IPS DF 6.9 (cell line): ENCODE measurements around the gene RRP9.

Experiments
- DNase-seq: peaks from one replicate; pipeline ENCODE4 v3.0.0-alpha.2; 2013; ENCODE audit warnings: low read depth, low spot score
- H3K27ac ChIP-seq: one replicate; pipeline ENCODE4 v1.5.1; 2013; ENCODE audit warnings: low read length, control low read depth
- H3K27me3 ChIP-seq: 2 replicates; pipeline ENCODE4 v1.6.1; 2013; ENCODE audit warnings: mild to moderate bottlenecking, low read length; ENCODE audit not compliant: control insufficient read depth, insufficient read depth
- H3K36me3 ChIP-seq: 2 replicates; pipeline ENCODE4 v1.6.1; 2013; ENCODE audit warnings: low read length; ENCODE audit not compliant: control insufficient read depth, insufficient read depth
- H3K4me1 ChIP-seq: 2 replicates; pipeline ENCODE4 v1.6.1; 2013; ENCODE audit warnings: low read length; ENCODE audit not compliant: control insufficient read depth, insufficient read depth
- H3K4me3 ChIP-seq: 2 replicates; pipeline ENCODE4 v1.5.1; 2013; ENCODE audit warnings: mild to moderate bottlenecking, low read length
- H3K9me3 ChIP-seq: 2 replicates; pipeline ENCODE4 v1.6.1; 2013; ENCODE audit warnings: low read length, inconsistent platforms; ENCODE audit not compliant: control insufficient read depth, insufficient read depth
- WGBS: extraction: QIAGEN DNeasy Blood & Tissue Kit; methylation state at CpG from one replicate; pipeline ENCODE4 v1.1.7; 2013; ENCODE audit warnings: mixed read lengths, missing lambda C conversion rate; ENCODE audit not compliant: insufficient read length, insufficient coverage; 5-methylcytosine and 5-hydroxymethylcytosine counted together

RRP9 gene

DNA sequence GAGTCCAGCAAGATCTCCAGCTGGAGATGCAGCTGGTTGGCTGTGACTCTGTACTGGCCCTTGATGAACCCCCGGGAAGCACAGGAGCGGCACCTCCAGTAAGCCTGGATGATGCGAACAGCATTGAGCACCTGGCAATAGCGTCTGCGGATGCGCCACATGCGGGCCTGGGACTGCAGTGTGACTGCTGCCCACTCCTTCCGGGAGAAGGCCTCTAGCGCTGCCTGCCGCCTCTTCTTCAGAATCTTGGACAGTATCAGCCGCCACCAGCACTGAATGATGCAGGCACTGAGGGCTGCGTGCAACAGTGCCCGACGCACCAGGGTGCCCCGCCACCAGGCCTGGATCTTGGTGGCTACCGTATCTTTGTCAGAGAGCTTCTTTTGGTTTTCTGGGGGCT is 46.8 kb downstream of the RRP9 start:
- no CpG with 5 or more reads among the region's 16 CpGs for WGBS

DNA sequence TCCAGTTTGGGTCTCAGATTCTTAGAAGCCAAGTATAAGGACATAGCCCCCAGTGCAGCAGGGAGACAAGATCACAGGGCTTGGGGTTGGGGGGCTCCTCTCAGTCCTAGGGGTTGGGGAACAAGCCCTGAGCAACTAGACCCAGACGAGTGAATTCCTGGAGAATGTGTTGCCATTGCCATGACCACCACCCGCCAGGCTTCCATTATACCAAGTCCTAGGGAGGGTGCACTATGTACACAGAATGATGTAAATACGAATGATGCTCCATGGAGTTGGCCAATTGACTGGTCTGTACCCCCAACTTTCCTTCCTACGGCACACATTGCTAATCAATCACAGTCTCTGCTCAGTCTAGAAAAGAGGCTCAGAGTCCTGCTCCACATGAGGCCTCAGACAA is 47.3 kb downstream of the RRP9 start:
- H3K9me3 ChIP-seq = no peaks in the 10 kb centered on the region
- no peaks in the 10 kb centered on the region for H3K4me1 ChIP-seq
- no peak overlapping the region for H3K27ac ChIP-seq
- no CpG with 5 or more reads among the region's 4 CpGs for WGBS
- DNase-seq = no peak
- no peaks in the 10 kb centered on the region for H3K36me3 ChIP-seq
- H3K27me3 ChIP-seq = no peaks in the 10 kb centered on the region
- H3K4me3 ChIP-seq = no peak overlapping the region

More for the DNA sequence above, 46.8 kb downstream of the RRP9 start:
- Histone ChIP-seq H3K4me3 (no peak overlapping the region), H3K27ac (no peak overlapping the region), H3K27me3 (no peaks in the 10 kb centered on the region), H3K4me1 (no peaks in the 10 kb centered on the region), H3K36me3 (no peaks in the 10 kb centered on the region), H3K9me3 (no peaks in the 10 kb centered on the region)
- no peak for DNase-seq

DNA sequence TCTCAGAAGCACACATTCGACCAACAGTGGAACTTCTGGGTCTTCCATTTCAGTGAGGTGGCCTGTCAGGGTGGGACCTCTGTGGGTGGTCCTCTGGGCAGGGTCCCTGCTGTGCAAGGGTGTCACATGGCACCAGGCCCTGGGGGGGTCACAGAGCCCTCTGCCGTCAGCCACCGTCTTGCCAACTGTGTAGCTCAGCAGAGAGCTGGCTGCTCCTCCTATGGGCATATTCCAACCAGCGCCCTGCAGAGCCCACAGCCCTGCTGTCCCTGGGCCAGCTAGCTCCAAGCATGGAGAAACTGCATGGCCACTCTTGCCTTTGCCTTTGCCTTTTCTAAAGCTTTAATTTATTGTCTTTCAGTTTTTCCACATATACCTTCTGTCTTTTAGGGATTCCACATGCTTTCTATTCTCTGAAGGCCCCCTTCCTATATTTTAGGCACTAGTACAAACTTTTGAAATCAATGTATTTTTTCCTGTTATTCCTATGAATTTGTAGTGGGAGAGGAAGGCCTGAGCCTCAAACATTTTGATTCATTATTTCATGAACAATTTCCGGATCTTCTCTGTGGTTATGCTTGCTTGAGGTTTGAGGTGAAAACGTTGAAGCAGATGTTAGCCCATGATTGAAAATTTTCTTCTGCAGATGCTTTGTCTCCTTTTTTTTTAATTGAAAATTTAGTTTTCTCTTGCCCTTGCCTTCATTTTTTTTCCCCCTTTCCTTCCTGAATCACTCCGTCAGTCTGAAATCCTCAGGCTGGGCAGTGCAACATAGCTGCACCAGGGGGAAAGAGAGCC is 50.3 kb downstream of the RRP9 start:
- WGBS = no CpG with 5 or more reads among the region's 7 CpGs
- DNase-seq = no peak
- Histone ChIP-seq H3K27me3 (no peaks in the 10 kb centered on the region), H3K4me1 (no peaks in the 10 kb centered on the region), H3K27ac (no peak overlapping the region), H3K4me3 (no peak overlapping the region), H3K9me3 (no peaks in the 10 kb centered on the region), H3K36me3 (no peaks in the 10 kb centered on the region)

DNA sequence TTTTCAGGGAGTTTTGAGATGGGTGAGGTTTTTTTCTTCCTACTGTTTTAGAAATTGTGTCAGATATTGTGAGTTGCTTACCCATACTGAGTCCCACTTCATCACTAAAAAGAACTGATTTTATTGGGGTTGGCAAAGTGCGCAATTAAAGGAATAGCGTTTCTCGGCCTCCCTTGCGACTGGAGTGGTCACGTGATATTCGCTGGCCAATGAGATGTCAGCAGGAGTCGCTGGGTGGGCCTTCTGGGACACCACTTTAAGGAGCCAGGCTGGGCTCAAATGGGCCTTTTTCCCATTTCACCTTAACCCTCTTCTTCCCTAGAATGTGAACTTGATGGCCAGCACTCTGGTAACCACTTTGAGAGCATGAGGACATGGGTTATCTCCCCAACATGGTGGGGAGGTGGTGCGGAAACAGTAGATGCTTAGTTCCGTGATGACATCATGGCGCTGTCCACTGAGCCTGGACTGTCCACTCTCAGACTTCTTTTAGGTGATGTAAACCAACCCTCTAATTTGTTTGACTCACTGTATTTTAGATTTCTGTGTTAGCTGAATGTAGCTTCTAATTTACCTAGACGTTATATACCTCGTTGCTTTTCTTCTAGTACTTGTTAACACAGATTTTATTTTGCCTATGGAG is 53.1 kb downstream of the RRP9 start:
- H3K4me3 ChIP-seq = no peak overlapping the region
- no peaks in the 10 kb centered on the region for H3K9me3 ChIP-seq
- H3K4me1 ChIP-seq = no peaks in the 10 kb centered on the region
- DNase-seq = no peak
- no peak overlapping the region for H3K27ac ChIP-seq
- no CpG with 5 or more reads among the region's 12 CpGs for WGBS
- no peaks in the 10 kb centered on the region for H3K27me3 ChIP-seq
- no peaks in the 10 kb centered on the region for H3K36me3 ChIP-seq

DNA sequence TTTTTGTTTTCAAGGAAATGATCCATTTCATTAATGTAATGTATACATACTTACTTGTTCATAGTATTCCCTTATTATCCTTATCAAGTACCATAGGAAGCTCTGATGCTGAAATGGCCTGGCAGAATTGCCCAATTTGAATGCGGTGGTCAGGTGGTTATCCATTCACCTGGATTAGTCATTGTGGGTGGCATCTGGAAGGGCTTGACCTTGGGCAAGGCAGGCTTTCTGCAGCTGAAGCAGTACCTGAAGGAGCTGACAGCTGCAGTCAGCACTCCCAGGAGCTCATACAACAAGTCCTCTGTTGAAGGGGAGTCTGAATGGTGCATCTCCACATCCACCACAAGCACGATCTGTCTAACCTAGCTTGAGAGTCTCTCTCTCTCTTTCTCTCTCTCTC is 54.1 kb downstream of the RRP9 start:
- no CpG with 5 or more reads among the region's 2 CpGs for WGBS
- Histone ChIP-seq H3K27me3 (no peaks in the 10 kb centered on the region), H3K36me3 (no peaks in the 10 kb centered on the region), H3K4me3 (no peak overlapping the region), H3K27ac (no peak overlapping the region), H3K9me3 (no peaks in the 10 kb centered on the region), H3K4me1 (no peaks in the 10 kb centered on the region)
- DNase-seq = no peak

DNA sequence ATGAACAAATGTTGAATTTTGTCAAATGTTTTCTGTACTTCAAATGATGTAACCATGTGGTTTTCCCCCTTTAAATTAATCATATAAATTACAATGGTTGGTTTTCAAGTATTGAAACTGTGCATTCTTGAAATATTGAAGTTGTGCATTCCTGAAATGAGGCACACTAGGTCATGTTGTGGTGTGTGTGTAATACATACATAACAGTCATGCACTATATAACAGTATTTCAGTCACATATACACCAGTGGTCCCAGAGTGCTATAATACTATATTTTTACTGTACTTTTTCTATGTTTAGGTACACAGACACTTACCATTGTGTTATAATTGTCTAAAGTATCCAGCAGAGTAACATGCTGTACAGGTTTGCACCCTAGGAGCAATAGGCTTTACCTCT is 55.3 kb downstream of the RRP9 start:
- H3K9me3 ChIP-seq = no peaks in the 10 kb centered on the region
- no peaks in the 10 kb centered on the region for H3K36me3 ChIP-seq
- H3K27ac ChIP-seq = no peak overlapping the region
- H3K4me3 ChIP-seq = no peak overlapping the region
- H3K27me3 ChIP-seq = no peaks in the 10 kb centered on the region
- no peaks in the 10 kb centered on the region for H3K4me1 ChIP-seq
- DNase-seq = no peak
